ENCODE measurements around the gene NMNAT1. TPM values are rescaled to one million over a fixed set of nuclear protein-coding genes. Genes with fewer than 3 reads are reported as not detected.

NMNAT1 gene
- total RNA-seq, 1 donor from 2014 or later: 7.6 TPM

GRCh38 chr1:9984253-9984652, 41.0 kb downstream of the NMNAT1 start:
- intact Hi-C loops (cut with DNase I): no loop called here
- H3K27me3 ChIP-seq: no peaks in the 10 kb centered on the region
- H3K4me1 ChIP-seq: no peaks in the 10 kb centered on the region
- H3K36me3 ChIP-seq: peaks cover 0 to 19% of the 10 kb centered on the region in 2 donors
- no peak for TF ChIP-seq CTCF (IDR thresholded peaks at IDR 0.05)
- no peak for TF ChIP-seq POLR2AphosphoS5 (IDR thresholded peaks at IDR 0.05; ENCODE audit: insufficient read depth in 1 of 2, low read depth in 1 of 2)
- no peak for TF ChIP-seq POLR2A (IDR thresholded peaks at IDR 0.05)
- H3K27ac ChIP-seq: no peak overlapping the region
- no peak overlapping the region for H3K4me3 ChIP-seq
- H3K9me3 ChIP-seq: no peaks in the 10 kb centered on the region
- DNase-seq (ENCODE audit: extremely low spot score in 2 of 2): no peak

GRCh38 chr1:9985001-9985400, 41.7 kb downstream of the NMNAT1 start:
- Histone ChIP-seq H3K9me3 (no peaks in the 10 kb centered on the region), H3K27me3 (no peaks in the 10 kb centered on the region), H3K27ac (no peak overlapping the region), H3K4me1 (no peaks in the 10 kb centered on the region), H3K36me3 (peaks cover 0 to 19% of the 10 kb centered on the region in 2 donors), H3K4me3 (no peak overlapping the region)
- intact Hi-C loops (cut with DNase I): no loop called here
- no peak for DNase-seq (ENCODE audit: extremely low spot score in 2 of 2)
- TF ChIP-seq CTCF (IDR thresholded peaks at IDR 0.05) (no peak), POLR2AphosphoS5 (IDR thresholded peaks at IDR 0.05; ENCODE audit: insufficient read depth in 1 of 2, low read depth in 1 of 2) (no peak), POLR2A (IDR thresholded peaks at IDR 0.05) (no peak)

GRCh38 chr1:9989773-9990172, 46.5 kb downstream of the NMNAT1 start:
- H3K27ac ChIP-seq: no peak overlapping the region

GRCh38 chr1:9990944-9991343, 47.7 kb downstream of the NMNAT1 start:
- no peak for DNase-seq (ENCODE audit: extremely low spot score in 2 of 2)

More at GRCh38 chr1:9989773-9990172, 46.5 kb downstream of the NMNAT1 start:
- TF ChIP-seq CTCF (IDR thresholded peaks at IDR 0.05) (no peak), POLR2AphosphoS5 (IDR thresholded peaks at IDR 0.05; ENCODE audit: insufficient read depth in 1 of 2, low read depth in 1 of 2) (no peak), POLR2A (IDR thresholded peaks at IDR 0.05) (no peak)
- Histone ChIP-seq H3K36me3 (no peaks in the 10 kb centered on the region), H3K4me3 (no peak overlapping the region), H3K27me3 (no peaks in the 10 kb centered on the region), H3K9me3 (no peaks in the 10 kb centered on the region), H3K4me1 (no peaks in the 10 kb centered on the region)
- intact Hi-C loops (cut with DNase I): loop anchor here (10.0 kb wide), 1 partner anchor 45 kb away; the partner anchor contains the start of genes LZIC and NMNAT1
- no peak for DNase-seq (ENCODE audit: extremely low spot score in 2 of 2)

More at GRCh38 chr1:9990944-9991343, 47.7 kb downstream of the NMNAT1 start:
- TF ChIP-seq CTCF (IDR thresholded peaks at IDR 0.05): no peak
- TF ChIP-seq POLR2A (IDR thresholded peaks at IDR 0.05): no peak
- TF ChIP-seq POLR2AphosphoS5 (IDR thresholded peaks at IDR 0.05; ENCODE audit: insufficient read depth in 1 of 2, low read depth in 1 of 2): peak in 1 of 2 donors; percentile 67
- no peak overlapping the region for H3K27ac ChIP-seq
- no peaks in the 10 kb centered on the region for H3K9me3 ChIP-seq
- H3K4me1 ChIP-seq: no peaks in the 10 kb centered on the region
- no peak overlapping the region for H3K4me3 ChIP-seq
- H3K36me3 ChIP-seq: no peaks in the 10 kb centered on the region
- no peaks in the 10 kb centered on the region for H3K27me3 ChIP-seq
- intact Hi-C loops (cut with DNase I): loop anchor here (10.0 kb wide), 1 partner anchor 46 kb away; the partner anchor contains the start of genes LZIC and NMNAT1

All from vagina (tissue), 2 donors.